HAP-1 (cell line): ENCODE results near the gene EFCAB11.
A peak's percentile ranks its signal among the peaks of the same experiment; 100 is the strongest.

Experiments
- DNase-seq, 2 experiments: peaks; one replicate each; pipeline ENCODE4 v3.0.0-alpha.2; 2016 to 2020; ENCODE audit warnings: low spot score in 2 of 2
- H3K27me3 ChIP-seq: fragments of 250-450 bp; sonication (Bioruptor Pico); 2 replicates; pipeline ENCODE4 v1.5.1; 2020; ENCODE audit warnings: low read depth, mild to moderate bottlenecking, moderate library complexity
- H3K36me3 ChIP-seq: fragments of 250-450 bp; sonication (Bioruptor Pico); replicated peaks from 2 replicates; pipeline ENCODE4 v1.5.1; 2020; ENCODE audit warnings: mild to moderate bottlenecking
- H3K4me1 ChIP-seq: fragments of 250-450 bp; sonication (Bioruptor Pico); 2 replicates; pipeline ENCODE4 v1.5.1; 2020; ENCODE audit warnings: mild to moderate bottlenecking
- H3K4me3 ChIP-seq: fragments of 250-450 bp; sonication (Bioruptor Pico); 2 replicates; pipeline ENCODE4 v1.5.1; 2020; ENCODE audit warnings: mild to moderate bottlenecking, moderate library complexity
- H3K9me3 ChIP-seq: fragments of 250-450 bp; sonication (Bioruptor Pico); 2 replicates; pipeline ENCODE4 v1.5.1; 2020; ENCODE audit warnings: mild to moderate bottlenecking, moderate library complexity
- in situ Hi-C: fragments of 300-500 bp; cut with MboI; formaldehyde crosslinking; loops from 3 replicates; pipeline ENCODE4 v1.14.3; 2020; ENCODE audit warnings: low sequenced_read_pairs, inconsistent platforms, mixed read lengths

Gene EFCAB11

GRCh38 chr14:89798212-89798773 lies 156.2 kb downstream of the EFCAB11 start:
- no peaks in the 10 kb centered on the region for H3K9me3 ChIP-seq
- DNase-seq: no peak
- in situ Hi-C loops: no loop called here

GRCh38 chr14:89797148-89797547 lies 157.4 kb downstream of the EFCAB11 start:
- in situ Hi-C loops: no loop called here
- Histone ChIP-seq H3K27me3 (no peaks in the 10 kb centered on the region), H3K4me1 (no peaks in the 10 kb centered on the region), H3K36me3 (no peaks in the 10 kb centered on the region), H3K4me3 (no peak overlapping the region), H3K9me3 (no peaks in the 10 kb centered on the region)
- DNase-seq: no peak

More at GRCh38 chr14:89798212-89798773, 156.2 kb downstream of the EFCAB11 start:
- Histone ChIP-seq H3K36me3 (no peaks in the 10 kb centered on the region), H3K4me1 (no peaks in the 10 kb centered on the region), H3K27me3 (no peaks in the 10 kb centered on the region), H3K4me3 (no peak overlapping the region)

DNA sequence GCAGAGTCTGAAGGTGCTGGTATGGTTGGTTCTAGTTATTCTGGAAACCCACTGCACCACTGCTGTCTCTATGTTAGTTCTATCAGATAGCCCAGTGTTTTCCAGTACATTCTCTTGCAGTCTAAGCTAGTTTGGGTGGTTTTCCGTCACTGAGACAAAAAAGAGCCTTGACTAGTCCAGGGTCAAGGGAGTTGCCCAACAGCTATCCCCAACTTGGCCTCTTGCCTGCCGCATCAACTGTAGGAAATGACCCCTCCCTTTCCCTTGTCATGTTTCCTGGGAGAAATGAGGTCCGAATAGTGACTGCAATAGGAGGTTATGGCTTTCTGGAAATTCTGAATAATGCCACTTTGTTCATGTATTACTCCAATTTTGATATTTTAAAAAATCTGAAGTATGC lies 160.4 kb downstream of the EFCAB11 start:
- DNase-seq: no peak
- Histone ChIP-seq H3K27me3 (no peaks in the 10 kb centered on the region), H3K9me3 (no peaks in the 10 kb centered on the region), H3K4me1 (no peaks in the 10 kb centered on the region), H3K36me3 (no peaks in the 10 kb centered on the region), H3K4me3 (no peak overlapping the region)
- in situ Hi-C loops: no loop called here

- Histone ChIP-seq H3K4me1 (no peaks in the 10 kb centered on the region), H3K36me3 (no peaks in the 10 kb centered on the region), H3K27me3 (no peaks in the 10 kb centered on the region), H3K4me3 (no peak overlapping the region), H3K9me3 (no peaks in the 10 kb centered on the region)
- in situ Hi-C loops: no loop called here
- no peak for DNase-seq
These were observed 161.2 kb downstream of the EFCAB11 start for GRCh38 chr14:89793367-89793716.

GRCh38 chr14:89792489-89793366 lies 161.8 kb downstream of the EFCAB11 start:
- H3K4me1 ChIP-seq: no peaks in the 10 kb centered on the region
- in situ Hi-C loops: no loop called here
- no peak overlapping the region for H3K4me3 ChIP-seq
- H3K9me3 ChIP-seq: no peaks in the 10 kb centered on the region
- no peaks in the 10 kb centered on the region for H3K27me3 ChIP-seq
- H3K36me3 ChIP-seq: no peaks in the 10 kb centered on the region
- DNase-seq: no peak

DNA sequence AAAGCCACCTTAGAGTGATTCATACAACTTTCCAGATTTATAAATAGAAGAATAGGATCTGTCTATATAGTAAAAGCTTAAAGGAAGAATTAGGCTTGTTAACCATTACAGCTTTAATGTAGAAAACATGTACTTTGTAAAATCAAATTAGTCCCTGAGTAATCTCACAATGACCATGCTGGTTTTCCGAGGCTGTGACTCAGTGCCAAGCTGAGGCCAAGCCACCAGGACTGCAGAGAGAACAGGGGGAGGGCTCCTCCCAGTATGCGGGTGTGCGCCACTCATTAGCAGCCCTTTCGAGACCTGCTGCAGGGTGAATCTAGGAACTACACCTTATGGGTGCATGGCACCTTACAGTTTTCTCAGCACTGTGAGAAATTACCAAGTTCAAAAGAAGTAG lies 167.0 kb downstream of the EFCAB11 start:
- no peak overlapping the region for H3K4me3 ChIP-seq
- no peak for DNase-seq
- H3K4me1 ChIP-seq: no peaks in the 10 kb centered on the region
- no peaks in the 10 kb centered on the region for H3K27me3 ChIP-seq
- H3K36me3 ChIP-seq: no peaks in the 10 kb centered on the region
- in situ Hi-C loops: no loop called here
- H3K9me3 ChIP-seq: no peaks in the 10 kb centered on the region

GRCh38 chr14:89781046-89781445 lies 173.5 kb downstream of the EFCAB11 start:
- in situ Hi-C loops: no loop called here
- no peak for DNase-seq

GRCh38 chr14:89779707-89780106 lies 174.8 kb downstream of the EFCAB11 start:
- DNase-seq: peak in 1 of 2 experiments; percentile 16
- Histone ChIP-seq H3K4me3 (no peak overlapping the region), H3K9me3 (no peaks in the 10 kb centered on the region), H3K36me3 (no peaks in the 10 kb centered on the region), H3K27me3 (no peaks in the 10 kb centered on the region), H3K4me1 (no peaks in the 10 kb centered on the region)
- in situ Hi-C loops: no loop called here

More at GRCh38 chr14:89781046-89781445, 173.5 kb downstream of the EFCAB11 start:
- Histone ChIP-seq H3K9me3 (no peaks in the 10 kb centered on the region), H3K36me3 (no peaks in the 10 kb centered on the region), H3K27me3 (no peaks in the 10 kb centered on the region), H3K4me3 (no peak overlapping the region), H3K4me1 (no peaks in the 10 kb centered on the region)

- Histone ChIP-seq H3K27me3 (no peaks in the 10 kb centered on the region), H3K4me1 (no peaks in the 10 kb centered on the region), H3K4me3 (no peak overlapping the region), H3K36me3 (no peaks in the 10 kb centered on the region), H3K9me3 (no peaks in the 10 kb centered on the region)
- in situ Hi-C loops: no loop called here
- no peak for DNase-seq
These were observed 178.6 kb downstream of the EFCAB11 start for GRCh38 chr14:89775946-89776345.

- Histone ChIP-seq H3K27me3 (no peaks in the 10 kb centered on the region), H3K4me3 (no peak overlapping the region), H3K9me3 (no peaks in the 10 kb centered on the region), H3K36me3 (no peaks in the 10 kb centered on the region), H3K4me1 (no peaks in the 10 kb centered on the region)
- in situ Hi-C loops: no loop called here
- DNase-seq: no peak
These were observed 179.4 kb downstream of the EFCAB11 start for GRCh38 chr14:89775151-89775550.

GRCh38 chr14:89773644-89774316 lies 180.8 kb downstream of the EFCAB11 start:
- Histone ChIP-seq H3K9me3 (no peaks in the 10 kb centered on the region), H3K4me3 (no peak overlapping the region), H3K4me1 (no peaks in the 10 kb centered on the region), H3K27me3 (no peaks in the 10 kb centered on the region), H3K36me3 (no peaks in the 10 kb centered on the region)
- DNase-seq: peak in 1 of 2 experiments; percentile 46
- in situ Hi-C loops: no loop called here

DNA sequence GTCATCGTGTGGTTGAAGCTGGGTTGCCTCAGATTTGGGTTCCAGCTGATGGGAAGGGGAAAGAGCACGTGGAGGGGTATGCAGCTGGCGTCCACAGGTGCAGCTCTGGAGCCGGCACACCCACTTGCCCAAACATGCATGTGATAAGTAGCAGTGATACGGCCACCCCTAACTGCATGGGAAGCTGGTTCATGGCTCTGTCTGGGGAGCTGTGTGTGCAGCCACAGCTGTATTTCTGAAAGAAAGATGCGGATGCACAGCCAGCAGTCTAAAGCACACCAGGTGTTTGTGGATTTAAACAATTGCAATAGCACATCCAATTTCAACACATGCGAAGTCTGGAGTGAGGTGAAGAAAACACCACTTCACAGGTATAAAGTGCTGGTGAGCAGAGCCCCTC lies 181.4 kb downstream of the EFCAB11 start:
- Histone ChIP-seq H3K36me3 (no peaks in the 10 kb centered on the region), H3K27me3 (no peaks in the 10 kb centered on the region), H3K4me3 (no peak overlapping the region), H3K4me1 (no peaks in the 10 kb centered on the region), H3K9me3 (no peaks in the 10 kb centered on the region)
- in situ Hi-C loops: no loop called here
- no peak for DNase-seq

- Histone ChIP-seq H3K4me3 (no peak overlapping the region), H3K36me3 (no peaks in the 10 kb centered on the region), H3K27me3 (no peaks in the 10 kb centered on the region), H3K9me3 (no peaks in the 10 kb centered on the region), H3K4me1 (no peaks in the 10 kb centered on the region)
- no peak for DNase-seq
- in situ Hi-C loops: no loop called here
These were observed 183.3 kb downstream of the EFCAB11 start for GRCh38 chr14:89771251-89771650.

GRCh38 chr14:89767861-89768268 lies 186.7 kb downstream of the EFCAB11 start:
- Histone ChIP-seq H3K9me3 (no peaks in the 10 kb centered on the region), H3K27me3 (no peaks in the 10 kb centered on the region), H3K4me1 (no peaks in the 10 kb centered on the region), H3K36me3 (no peaks in the 10 kb centered on the region), H3K4me3 (no peak overlapping the region)
- peak; percentile 34 to 60 for DNase-seq
- in situ Hi-C loops: no loop called here
